ENCODE results near the gene VPS36. TPM values are rescaled to one million over a fixed set of nuclear protein-coding genes. Genes with fewer than 3 reads are reported as not detected.

Gene VPS36
- total and polyA plus RNA-seq, 2 of the 13 experiments (the other 11 are each of a cell fraction or from before 2014, with no cell fraction given), result 17.2 to 22.4 TPM

GRCh38 chr13:52450012-52450792 is at the start of gene VPS36 (continued):
- TF ChIP-seq ELK4 (CRISPR knock-in tag; IDR thresholded peaks at IDR 0.05; ENCODE audit: borderline replicate concordance) (no peak), ZNF646 (CRISPR knock-in tag; IDR thresholded peaks at IDR 0.05) (no peak), ZNF484 (CRISPR knock-in tag; IDR thresholded peaks at IDR 0.05; ENCODE audit: borderline replicate concordance, low read depth) (no peak), ARNT2 (CRISPR knock-in tag; IDR thresholded peaks at IDR 0.05; ENCODE audit: low read depth) (peak; percentile 92), BRF2 (CRISPR knock-in tag; IDR thresholded peaks at IDR 0.05) (peak; percentile 87), KDM4B (CRISPR knock-in tag; IDR thresholded peaks at IDR 0.05) (0 out of 2 replicates have a peak, but pooled peaks have one; percentile 37), BCL6 (CRISPR knock-in tag; IDR thresholded peaks at IDR 0.05) (no peak; the same call in 1 of the 2 replicates), ZMYM3 (CRISPR knock-in tag; IDR thresholded peaks at IDR 0.05) (no peak), ZBTB14 (CRISPR knock-in tag; IDR thresholded peaks at IDR 0.05) (no peak; the same call in 1 of the 2 replicates), ZNF451 (CRISPR knock-in tag; IDR thresholded peaks at IDR 0.05) (peak; percentile 88; the same call in 1 of the 2 replicates), ZBTB37 (CRISPR knock-in tag; IDR thresholded peaks at IDR 0.05) (no peak), ZNF292 (CRISPR knock-in tag; IDR thresholded peaks at IDR 0.05; ENCODE audit: borderline replicate concordance, low read depth) (peak; percentile 48; the same call in 1 of the 2 replicates), GRHL1 (CRISPR knock-in tag; conservative IDR thresholded peaks at IDR 0.05) (no peak), ZNF253 (CRISPR knock-in tag; IDR thresholded peaks at IDR 0.05; ENCODE audit: borderline replicate concordance) (peak; percentile 82)

Data from HepG2 (cell line).